IMR-90 (cell line): Measurements from ENCODE around the gene UBA1. TPM values are rescaled to one million over a fixed set of nuclear protein-coding genes. Genes with fewer than 3 reads are reported as not detected.

Source experiments
- ATAC-seq: fragments of 200-7000 bp; cut with Tn5 transposase; 2 replicates; pipeline ENCODE4 v1.9.1; 2020; ENCODE audit warnings: low read depth, mild to moderate bottlenecking, moderate library complexity
- BruUV-seq: library from RNA; stranded (reverse); fragments of 400-500 nt; replicated peaks from 2 replicates; lab custom pipeline; 2021; lab: Mats Ljungman, UMichigan
- CTCF ChIA-PET: fragments of 300-600 bp; formaldehyde crosslinking; extraction: SDS; loops from one replicate; lab custom pipeline; 2021; ENCODE audit warnings: antibody characterized with exemption; lab: Yijun Ruan, JAX
- POLR2A ChIA-PET: fragments of 300-600 bp; sonication (Branson Sonifier 250); formaldehyde crosslinking; loops from one replicate; lab custom pipeline; 2022; ENCODE audit warnings: antibody characterized with exemption; ENCODE audit not compliant: unreplicated experiment; lab: Charles Lee
- DNase-seq: peaks from one replicate; pipeline ENCODE4 v3.0.0; 2013
- H2AFZ ChIP-seq: replicated peaks from 2 replicates; pipeline ENCODE3; 2013; ENCODE audit warnings: low read length, mild to moderate bottlenecking; ENCODE audit not compliant: poor library complexity
- H2AK5ac ChIP-seq: 2 replicates; pipeline ENCODE4 v1.6.1; 2013; ENCODE audit warnings: low read depth, low read length, inconsistent platforms
- H2AK9ac ChIP-seq: replicated peaks from 2 replicates; pipeline ENCODE3; 2013; ENCODE audit warnings: mild to moderate bottlenecking, low read depth, low read length, moderate library complexity; ENCODE audit not compliant: poor library complexity
- H2BK120ac ChIP-seq: 2 replicates; pipeline ENCODE4 v1.6.1; 2013; ENCODE audit warnings: low read depth, low read length, inconsistent platforms
- H2BK15ac ChIP-seq: 3 replicates; pipeline ENCODE4 v1.6.1; 2013; ENCODE audit warnings: low read depth, low read length, inconsistent platforms
- H2BK20ac ChIP-seq: 2 replicates; pipeline ENCODE4 v1.6.1; 2013; ENCODE audit warnings: low read depth, mild to moderate bottlenecking, inconsistent platforms, low read length, moderate library complexity
- H2BK5ac ChIP-seq: 2 replicates; pipeline ENCODE4 v1.6.1; 2013; ENCODE audit warnings: mild to moderate bottlenecking, low read depth, low read length, inconsistent platforms; ENCODE audit not compliant: poor library complexity, severe bottlenecking
- H3K14ac ChIP-seq: replicated peaks from 2 replicates; pipeline ENCODE4 v1.6.1; 2013; ENCODE audit warnings: low read depth, low read length, inconsistent platforms
- H3K18ac ChIP-seq: 2 replicates; pipeline ENCODE4 v1.6.1; 2013; ENCODE audit warnings: low read depth, low read length, control low read depth
- H3K23ac ChIP-seq: 2 replicates; pipeline ENCODE4 v1.6.1; 2013; ENCODE audit warnings: low read depth, low read length, inconsistent platforms
- H3K27ac ChIP-seq: 2 replicates; pipeline ENCODE4 v1.5.1; 2013; ENCODE audit warnings: mild to moderate bottlenecking, control low read depth, low read length; ENCODE audit not compliant: insufficient read depth
- H3K27me3 ChIP-seq: 2 replicates; pipeline ENCODE4 v1.6.1; 2013; ENCODE audit warnings: low read length; ENCODE audit not compliant: control insufficient read depth, insufficient read depth
- H3K36me3 ChIP-seq: 2 replicates; pipeline ENCODE4 v1.6.1; 2013; ENCODE audit warnings: low read length, mixed read lengths; ENCODE audit not compliant: control insufficient read depth, insufficient read depth
- H3K4ac ChIP-seq: 2 replicates; pipeline ENCODE4 v1.6.1; 2013; ENCODE audit warnings: low read depth, low read length, inconsistent platforms
- H3K4me1 ChIP-seq: 2 replicates; pipeline ENCODE4 v1.6.1; 2013; ENCODE audit warnings: low read length, mixed read lengths; ENCODE audit not compliant: control insufficient read depth, insufficient read depth
- H3K4me2 ChIP-seq: 2 replicates; pipeline ENCODE4 v1.6.1; 2013; ENCODE audit warnings: low read depth, mild to moderate bottlenecking, control low read depth, low read length, moderate library complexity
- H3K4me3 ChIP-seq: 2 replicates; pipeline ENCODE4 v1.5.1; 2013; ENCODE audit warnings: low read depth, mild to moderate bottlenecking, control low read depth, low read length, moderate library complexity; ENCODE audit not compliant: insufficient read depth
- H3K56ac ChIP-seq: 2 replicates; pipeline ENCODE4 v1.6.1; 2013; ENCODE audit warnings: low read length, inconsistent platforms; ENCODE audit not compliant: insufficient read depth; ENCODE audit errors: extremely low read depth
- H3K79me1 ChIP-seq, 2 experiments: 2 replicates each; pipeline ENCODE4 v1.6.1; 2013; ENCODE audit warnings: low read length in 2 of 2, inconsistent platforms in 1 of 2, low read depth in 1 of 2
- H3K9ac ChIP-seq: 2 replicates; pipeline ENCODE4 v1.6.1; 2013; ENCODE audit warnings: low read depth, low read length, control low read depth
- H3K9me1 ChIP-seq: 2 replicates; pipeline ENCODE4 v1.6.1; 2013; ENCODE audit warnings: low read length, inconsistent platforms; ENCODE audit not compliant: insufficient read depth
- H3K9me3 ChIP-seq: 2 replicates; pipeline ENCODE4 v1.6.1; 2013; ENCODE audit warnings: low read length; ENCODE audit not compliant: control insufficient read depth, insufficient read depth
- H4K20me1 ChIP-seq: 2 replicates; pipeline ENCODE4 v1.6.1; 2013; ENCODE audit warnings: low read length, inconsistent platforms; ENCODE audit not compliant: insufficient read depth
- H4K5ac ChIP-seq: 2 replicates; pipeline ENCODE4 v1.6.1; 2013; ENCODE audit warnings: mild to moderate bottlenecking, low read depth, low read length, control low read depth
- H4K8ac ChIP-seq, 2 experiments: 2 replicates each; pipeline ENCODE4 v1.6.1; 2013; ENCODE audit warnings: low read depth in 2 of 2, low read length in 2 of 2, control low read depth in 1 of 2, inconsistent platforms in 1 of 2
- H4K91ac ChIP-seq: 2 replicates; pipeline ENCODE4 v1.6.1; 2013; ENCODE audit warnings: low read depth, low read length, inconsistent platforms; ENCODE audit not compliant: insufficient read depth
- BHLHE40 ChIP-seq: fragments of 150-350 bp; IDR thresholded peaks from 2 replicates; pipeline ENCODE4 v1.6.1; 2016; ENCODE audit warnings: mild to moderate bottlenecking, low read depth, low read length
- CEBPB ChIP-seq: IDR thresholded peaks from 2 replicates; pipeline ENCODE4 v1.6.1; 2012; ENCODE audit warnings: low read depth, low read length, improper control_type of control experiment
- CHD1 ChIP-seq: IDR thresholded peaks from 2 replicates; pipeline ENCODE4 v1.6.1; 2012; ENCODE audit warnings: low read depth, low read length, improper control_type of control experiment
- MAZ ChIP-seq: IDR thresholded peaks from 2 replicates; pipeline ENCODE4 v1.6.1; 2012; ENCODE audit warnings: low read depth, mild to moderate bottlenecking, low read length, improper control_type of control experiment, moderate library complexity, borderline replicate concordance
- MXI1 ChIP-seq: IDR thresholded peaks from 2 replicates; pipeline ENCODE4 v1.6.1; 2012; ENCODE audit warnings: low read depth, mild to moderate bottlenecking, low read length, moderate library complexity, borderline replicate concordance
- NFE2L2 ChIP-seq: fragments of 150-350 bp; IDR thresholded peaks from 2 replicates; pipeline ENCODE4 v1.6.1; 2016; ENCODE audit warnings: low read depth, mild to moderate bottlenecking, low read length
- POLR2A ChIP-seq: IDR thresholded peaks from 2 replicates; pipeline ENCODE4 v1.6.1; 2012; ENCODE audit warnings: mild to moderate bottlenecking, low read depth, low read length
- SMC3 ChIP-seq: fragments of 150-350 bp; IDR thresholded peaks from 2 replicates; pipeline ENCODE4 v1.6.1; 2016; ENCODE audit warnings: low read depth, mild to moderate bottlenecking, antibody characterized with exemption, low read length, moderate library complexity
- WGBS, 2 experiments: methylation state at CpG; one replicate each; pipeline versions ENCODE4 v1.1.5 to v1.1.7; 2013; ENCODE audit warnings: missing lambda C conversion rate in 2 of 2; ENCODE audit not compliant: insufficient read length in 1 of 2; ENCODE audit errors: extremely low coverage in 2 of 2; 5-methylcytosine and 5-hydroxymethylcytosine counted together
- dilution Hi-C: fragments of 300-500 bp; cut with HindIII; formaldehyde crosslinking; loops from one replicate; pipeline ENCODE4 v1.14.3; 2018; ENCODE audit warnings: low sequenced_read_pairs; ENCODE audit not compliant: unreplicated experiment
- in situ Hi-C: fragments of 300-500 bp; cut with MboI; formaldehyde crosslinking; loops from 3 replicates; pipeline ENCODE4 v1.14.3; 2019; ENCODE audit warnings: low sequenced_read_pairs, inconsistent platforms, mixed read lengths
- intact Hi-C: fragments of 100-400 bp; cut with micrococcal nuclease; formaldehyde crosslinking; loops from 2 replicates; pipeline ENCODE4 v1.10.0; 2022
- polyA plus RNA-seq, 3 experiments: library from polyadenylated mRNA; depleted of rRNA; stranded (reverse); fragments of >200 nt; gene quantifications; 2 replicates each; pipeline ENCODE4 v1.2.3, GENCODE V29; 2012; ENCODE audit warnings: low replicate concordance in 1 of 3
- total RNA-seq: library from RNA; depleted of rRNA; stranded (reverse); fragments of >200 nt; gene quantifications from 2 replicates; pipeline ENCODE4 v1.2.3, GENCODE V29; 2012

UBA1 gene
- total and polyA plus RNA-seq, 2 of the 4 experiments (the other 2 are of a cell fraction): 299 to 343 TPM

- peak overlapping the region; percentile 92 for H3K9ac ChIP-seq
- ATAC-seq (peak; percentile 93), DNase-seq (peak; percentile 97)
- peak overlapping the region; percentile 42; the same call in 1 of the 2 replicates for H2BK120ac ChIP-seq
- H2BK5ac ChIP-seq: peak overlapping the region; percentile 87
- 19% methylated on average over 23 of the region's 51 CpGs; no CpG with 5 or more reads in 1 of the 2 experiments for WGBS, 2 experiments
- in situ Hi-C loops (no loop called here), dilution Hi-C loops (no loop called here), intact Hi-C loops (loop anchor here (1.0 to 5.0 kb wide), 2 partner anchors 79 to 149 kb away; no protein-coding TSS in a partner anchor)
- no peak overlapping the region for H4K91ac ChIP-seq
- peak overlapping the region; percentile 96 for H3K4me2 ChIP-seq
- H2AK5ac ChIP-seq: no peak overlapping the region
- peak overlapping the region; percentile 53 for H2AK9ac ChIP-seq
- H3K27me3 ChIP-seq: peaks cover 9% of the 10 kb centered on the region
- CTCF ChIA-PET: interaction anchor here (0.6 to 1.5 kb wide), 2 partner anchors 79 to 108 kb away, joined by 3 to 4 read pairs; no protein-coding TSS in a partner anchor
- H3K36me3 ChIP-seq: peaks cover 7% of the 10 kb centered on the region
- BruUV-seq: no TSS peak
- 0 out of 2 replicates have a peak, but pooled peaks cover 5% of the 10 kb centered on the region for H3K9me1 ChIP-seq
- TF ChIP-seq MXI1 (no peak), POLR2A (peak; percentile 88), NFE2L2 (no peak), CHD1 (peak; percentile 98), BHLHE40 (no peak), SMC3 (no peak), MAZ (peak; percentile 77; the same call in 1 of the 2 replicates), CEBPB (peak; percentile 25; the same call in 1 of the 2 replicates)
- peak overlapping the region; percentile 78 for H4K5ac ChIP-seq
- peak overlapping the region; percentile 86 for H3K27ac ChIP-seq
- POLR2A ChIA-PET: interaction anchor here (1.1 kb wide), 1 partner anchor 16 kb away, joined by 4 read pairs; no protein-coding TSS in a partner anchor
- H3K9me3 ChIP-seq: no peaks in the 10 kb centered on the region
- H4K20me1 ChIP-seq: peaks cover 16% of the 10 kb centered on the region; the same call in 1 of the 2 replicates
- no peak overlapping the region for H2BK20ac ChIP-seq
- H2BK15ac ChIP-seq: no peak overlapping the region
- H4K8ac ChIP-seq: peak overlapping the region; percentile 15 to 84; a peak in 3 of 4 replicates
- H3K23ac ChIP-seq: 0 out of 2 replicates have a peak overlapping the region, but pooled peaks have one; percentile 84
- H3K14ac ChIP-seq: peak overlapping the region; percentile 85
- H3K4me3 ChIP-seq: peak overlapping the region; percentile 83
- peak overlapping the region; percentile 78; the same call in 1 of the 2 replicates for H3K56ac ChIP-seq
- H3K4ac ChIP-seq: peak overlapping the region; percentile 79; the same call in 1 of the 2 replicates
- peak overlapping the region; percentile 73 for H3K18ac ChIP-seq
- H3K79me1 ChIP-seq: peaks cover 8 to 18% of the 10 kb centered on the region in 2 experiments
- 0 out of 2 replicates have a peak, but pooled peaks cover 1% of the 10 kb centered on the region for H3K4me1 ChIP-seq
- H2AFZ ChIP-seq: peak overlapping the region; percentile 84
Measured at GRCh38 chrX:47233333-47234113, 39.9 kb downstream of the UBA1 start.
